ENCODE measurements around the gene TBC1D14.
A peak's percentile ranks its signal among the peaks of the same experiment; 100 is the strongest.

The TBC1D14 gene

GRCh38 chr4:7029212-7029611 is 119.6 kb downstream of the TBC1D14 start:
- DNase-seq (ENCODE audit: low spot score) = no peak
- Mint-ChIP-seq H3K4me1 (ENCODE audit: low read depth) (peaks cover 3% of the 10 kb centered on the region), H3K4me3 (no peak overlapping the region), H3K36me3 (ENCODE audit: low read depth) (peaks cover 34% of the 10 kb centered on the region), H3K9me3 (no peaks in the 10 kb centered on the region), H3K27me3 (ENCODE audit: low read depth) (no peaks in the 10 kb centered on the region), H3K27ac (no peak overlapping the region)

- Mint-ChIP-seq H3K9me3 (no peaks in the 10 kb centered on the region), H3K4me1 (ENCODE audit: low read depth) (peaks cover 3% of the 10 kb centered on the region), H3K27me3 (ENCODE audit: low read depth) (no peaks in the 10 kb centered on the region), H3K36me3 (ENCODE audit: low read depth) (peaks cover 34% of the 10 kb centered on the region), H3K4me3 (no peak overlapping the region), H3K27ac (peak overlapping the region; percentile 41)
- DNase-seq (ENCODE audit: low spot score) = no peak
Observed at GRCh38 chr4:7029921-7030320, 120.3 kb downstream of the TBC1D14 start.

GRCh38 chr4:7030856-7031255 is 121.2 kb downstream of the TBC1D14 start:
- no peak for DNase-seq (ENCODE audit: low spot score)
- Mint-ChIP-seq H3K27me3 (ENCODE audit: low read depth) (no peaks in the 10 kb centered on the region), H3K27ac (no peak overlapping the region), H3K4me1 (ENCODE audit: low read depth) (peaks cover 3% of the 10 kb centered on the region), H3K9me3 (no peaks in the 10 kb centered on the region), H3K36me3 (ENCODE audit: low read depth) (peaks cover 34% of the 10 kb centered on the region), H3K4me3 (no peak overlapping the region)

GRCh38 chr4:7031558-7032449 is 122.2 kb downstream of the TBC1D14 start:
- DNase-seq (ENCODE audit: low spot score) = no peak
- peaks cover 3% of the 10 kb centered on the region for H3K4me1 Mint-ChIP-seq (ENCODE audit: low read depth)
- no peak overlapping the region for H3K4me3 Mint-ChIP-seq
- H3K9me3 Mint-ChIP-seq = no peaks in the 10 kb centered on the region
- H3K27ac Mint-ChIP-seq = no peak overlapping the region
- H3K36me3 Mint-ChIP-seq (ENCODE audit: low read depth) = peaks cover 27% of the 10 kb centered on the region
- peaks cover 2% of the 10 kb centered on the region for H3K27me3 Mint-ChIP-seq (ENCODE audit: low read depth)

- Mint-ChIP-seq H3K9me3 (no peaks in the 10 kb centered on the region), H3K4me1 (ENCODE audit: low read depth) (peaks cover 3% of the 10 kb centered on the region), H3K27me3 (ENCODE audit: low read depth) (peaks cover 4% of the 10 kb centered on the region), H3K36me3 (ENCODE audit: low read depth) (peaks cover 22% of the 10 kb centered on the region), H3K4me3 (no peak overlapping the region), H3K27ac (no peak overlapping the region)
- no peak for DNase-seq (ENCODE audit: low spot score)
Observed at GRCh38 chr4:7032596-7032995, 123.0 kb downstream of the TBC1D14 start.

- Mint-ChIP-seq H3K9me3 (no peaks in the 10 kb centered on the region), H3K27me3 (ENCODE audit: low read depth) (peaks cover 4% of the 10 kb centered on the region), H3K36me3 (ENCODE audit: low read depth) (peaks cover 14% of the 10 kb centered on the region), H3K4me3 (no peak overlapping the region), H3K27ac (no peak overlapping the region), H3K4me1 (ENCODE audit: low read depth) (no peaks in the 10 kb centered on the region)
- DNase-seq (ENCODE audit: low spot score) = no peak
Observed at GRCh38 chr4:7034262-7035081, 124.8 kb downstream of the TBC1D14 start.

GRCh38 chr4:7037425-7037824 is 127.8 kb downstream of the TBC1D14 start:
- DNase-seq (ENCODE audit: low spot score) = no peak

GRCh38 chr4:7040765-7041164 is 131.1 kb downstream of the TBC1D14 start:
- Mint-ChIP-seq H3K27me3 (ENCODE audit: low read depth) (peaks cover 13% of the 10 kb centered on the region), H3K27ac (no peak overlapping the region), H3K36me3 (ENCODE audit: low read depth) (peaks cover 5% of the 10 kb centered on the region), H3K4me3 (no peak overlapping the region), H3K4me1 (ENCODE audit: low read depth) (peaks cover 23% of the 10 kb centered on the region), H3K9me3 (no peaks in the 10 kb centered on the region)
- no peak for DNase-seq (ENCODE audit: low spot score)

More at GRCh38 chr4:7037425-7037824, 127.8 kb downstream of the TBC1D14 start:
- H3K27ac Mint-ChIP-seq = no peak overlapping the region
- H3K4me3 Mint-ChIP-seq = no peak overlapping the region
- H3K9me3 Mint-ChIP-seq = no peaks in the 10 kb centered on the region
- peaks cover 7% of the 10 kb centered on the region for H3K4me1 Mint-ChIP-seq (ENCODE audit: low read depth)
- H3K36me3 Mint-ChIP-seq (ENCODE audit: low read depth) = no peaks in the 10 kb centered on the region
- peaks cover 11% of the 10 kb centered on the region for H3K27me3 Mint-ChIP-seq (ENCODE audit: low read depth)

GRCh38 chr4:7041246-7041645 is 131.6 kb downstream of the TBC1D14 start:
- H3K27ac Mint-ChIP-seq = no peak overlapping the region
- no peak for DNase-seq (ENCODE audit: low spot score)
- no peak overlapping the region for H3K4me3 Mint-ChIP-seq
- no peaks in the 10 kb centered on the region for H3K9me3 Mint-ChIP-seq
- H3K4me1 Mint-ChIP-seq (ENCODE audit: low read depth) = peaks cover 25% of the 10 kb centered on the region
- peaks cover 5% of the 10 kb centered on the region for H3K36me3 Mint-ChIP-seq (ENCODE audit: low read depth)
- peaks cover 13% of the 10 kb centered on the region for H3K27me3 Mint-ChIP-seq (ENCODE audit: low read depth)

- H3K4me1 Mint-ChIP-seq (ENCODE audit: low read depth) = peaks cover 31% of the 10 kb centered on the region
Observed at GRCh38 chr4:7041801-7042502, 132.3 kb downstream of the TBC1D14 start.

GRCh38 chr4:7042503-7043283 is 133.1 kb downstream of the TBC1D14 start:
- peaks cover 31% of the 10 kb centered on the region for H3K4me1 Mint-ChIP-seq (ENCODE audit: low read depth)
- peak overlapping the region; percentile 94 for H3K4me3 Mint-ChIP-seq
- no peaks in the 10 kb centered on the region for H3K9me3 Mint-ChIP-seq
- peaks cover 5% of the 10 kb centered on the region for H3K36me3 Mint-ChIP-seq (ENCODE audit: low read depth)
- H3K27ac Mint-ChIP-seq = peak overlapping the region; percentile 85
- H3K27me3 Mint-ChIP-seq (ENCODE audit: low read depth) = peaks cover 9% of the 10 kb centered on the region
- DNase-seq (ENCODE audit: low spot score) = peak; percentile 98

More at GRCh38 chr4:7041801-7042502, 132.3 kb downstream of the TBC1D14 start:
- Mint-ChIP-seq H3K4me3 (peak overlapping the region; percentile 83), H3K9me3 (no peaks in the 10 kb centered on the region), H3K27me3 (ENCODE audit: low read depth) (peaks cover 10% of the 10 kb centered on the region), H3K27ac (no peak overlapping the region), H3K36me3 (ENCODE audit: low read depth) (peaks cover 5% of the 10 kb centered on the region)
- no peak for DNase-seq (ENCODE audit: low spot score)

GRCh38 chr4:7043284-7044136 is 133.9 kb downstream of the TBC1D14 start, which contains the start of gene TADA2B:
TSS of gene TADA2B (plus strand) at chr4:7043372. CDS start at chr4:7043580, 208 bp downstream.
- H3K27me3 Mint-ChIP-seq (ENCODE audit: low read depth) = peaks cover 9% of the 10 kb centered on the region
- DNase-seq (ENCODE audit: low spot score) = peak; percentile 44
- H3K9me3 Mint-ChIP-seq = no peaks in the 10 kb centered on the region
- H3K27ac Mint-ChIP-seq = peak within 1 kb of the TSS; percentile 85
- H3K4me3 Mint-ChIP-seq = peak within 1 kb of the TSS; percentile 94
- H3K4me1 Mint-ChIP-seq (ENCODE audit: low read depth) = peaks cover 31% of the 10 kb centered on the region
- peaks cover 5% of the 10 kb centered on the region for H3K36me3 Mint-ChIP-seq (ENCODE audit: low read depth)
